ENCODE data around the gene PCYT2. TPM values are rescaled to one million over a fixed set of nuclear protein-coding genes. Genes with fewer than 3 reads are reported as not detected.

Gene PCYT2
- total and polyA plus RNA-seq, 10 of the 15 experiments (the other 5 are each of a cell fraction or from before 2014, with no cell fraction given) = 0.63 to 72.0 (median 45.0) TPM

- TF ChIP-seq REST (IDR thresholded peaks at IDR 0.05; ENCODE audit: low read depth, low read length) (peak; percentile 73; the same call in 1 of the 2 replicates), ZNF24 (IDR thresholded peaks at IDR 0.05) (no peak)
These were observed 19.2 kb upstream of the PCYT2 start (continued) for GRCh38 chr17:81930142-81931125.

- Histone ChIP-seq H3K9me3 (replicated peaks; ENCODE audit: control insufficient read depth, insufficient read depth, low read length) (no peaks in the 10 kb centered on the region), H3K4me2 (ENCODE audit: control insufficient read depth, insufficient read depth) (peak overlapping the region; percentile 87), H3K27ac (ENCODE audit: control insufficient read depth, insufficient read depth) (no peak overlapping the region), H3K27me3 (replicated peaks in 1 of 2; ENCODE audit: control insufficient read depth in 2 of 2, insufficient read depth in 2 of 2, low read length in 1 of 2) (no peaks in the 10 kb centered on the region), H3K4me1 (ENCODE audit: control insufficient read depth, insufficient read depth, low read length) (peaks cover 17% of the 10 kb centered on the region), H3K4me3 (no peak overlapping the region; the same call in 1 of the 2 replicates), H3K36me3 (ENCODE audit: control insufficient read depth in 2 of 2, insufficient read depth in 2 of 2, low read length in 1 of 2) (peaks cover 0 to 2% of the 10 kb centered on the region in 2 experiments; a peak in 1 of 4 replicates), H2AFZ (ENCODE audit: control insufficient read depth, low read depth, low read length) (no peak overlapping the region), H3K79me2 (ENCODE audit: control insufficient read depth, insufficient read depth, low read length) (peaks cover 24% of the 10 kb centered on the region), H3K9ac (ENCODE audit: control insufficient read depth, insufficient read depth, low read length) (no peak overlapping the region), H4K20me1 (ENCODE audit: control insufficient read depth, insufficient read depth) (no peaks in the 10 kb centered on the region; the same call in 1 of the 2 replicates)
- ATAC-seq = no peak
- intact Hi-C loops (cut with micrococcal nuclease; ENCODE audit: unreplicated experiment) = loop anchor here (5.0 kb wide), 2 partner anchors 38 to 57 kb away; partner anchors contain the start of gene ARHGDIA
- POLR2A ChIA-PET = interaction anchor here (0.8 to 1.0 kb wide), 2 partner anchors 12 to 22 kb away, joined by 4 to 5 read pairs; no protein-coding TSS in a partner anchor
- in situ Hi-C loops (cut with MboI) = no loop called here
- BruUV-seq (replicated peaks) = no TSS peak
- TF ChIP-seq BMI1 (IDR thresholded peaks at IDR 0.05; ENCODE audit: borderline replicate concordance) (no peak), HDAC2 (IDR thresholded peaks at IDR 0.05) (no peak), PAX5 (IDR thresholded peaks at IDR 0.05; ENCODE audit: borderline replicate concordance, low read depth, low read length) (no peak)
- SMC1A ChIA-PET (ENCODE audit: uncharacterized antibody, unreplicated experiment) = no interaction called here
- CTCF ChIA-PET = interaction anchor here (1.9 kb wide), 1 partner anchor 60 kb away, joined by 6 read pairs; no protein-coding TSS in a partner anchor
- DNase-seq (ENCODE audit: low read depth, low spot score) = no peak
- FAIRE-seq = no peak
- 78% methylated on average over 25 of the region's 31 CpGs for WGBS (ENCODE audit: insufficient coverage, insufficient replicate concordance, low lambda C conversion rate, missing lambda C conversion rate)
- RAD21 ChIA-PET (ENCODE audit: unreplicated experiment) = interaction anchor here (1.6 kb wide), 1 partner anchor 37 kb away, joined by 4 read pairs; no protein-coding TSS in a partner anchor
These were observed 18.3 kb upstream of the PCYT2 start for GRCh38 chr17:81929253-81930141.

All from GM12878 (cell line).